Right lobe of liver (tissue), 6 donors: ENCODE results near the gene LYPD4. TPM values are rescaled to one million over a fixed set of nuclear protein-coding genes. Genes with fewer than 3 reads are reported as not detected.
A peak's percentile ranks its signal among the peaks of the same experiment; 100 is the strongest.

Experiments
- ATAC-seq, 4 donors: fragments of 200-7000 bp; cut with Tn5 transposase; one replicate each; pipeline ENCODE4 v1.9.1; 2020; ENCODE audit warnings: mild to moderate bottlenecking in 4 of 4, moderate library complexity in 4 of 4
- DNase-seq, 3 donors: peaks; one replicate each; pipeline ENCODE4 v3.0.0-alpha.2; 2020
- H3K27ac ChIP-seq, 3 donors: fragments of 200-600 bp; one replicate each; pipeline ENCODE4 v1.8.0; 2022
- H3K27me3 ChIP-seq, 2 donors: fragments of 200-600 bp; one replicate each; pipeline ENCODE4 v1.8.0; 2022
- H3K36me3 ChIP-seq, 4 donors: fragments of 200-600 bp; sonication (generic) in 1 of 4; one replicate each; pipeline versions ENCODE4 v1.5.1 to v1.8.0; 2017 to 2022; ENCODE audit warnings: control low read depth in 1 of 4
- H3K4me1 ChIP-seq, 4 donors: fragments of 200-600 bp; sonication (generic) in 1 of 4; one replicate each; pipeline versions ENCODE4 v1.5.1 to v1.8.0; 2017 to 2022; ENCODE audit warnings: control low read depth in 1 of 4
- H3K4me3 ChIP-seq, 3 donors: fragments of 200-600 bp; one replicate each; pipeline ENCODE4 v1.8.0; 2022
- H3K9me3 ChIP-seq, 4 donors: fragments of 200-600 bp; sonication (generic) in 1 of 4; one replicate each; pipeline versions ENCODE4 v1.5.1 to v1.8.0; 2017 to 2022; ENCODE audit warnings: control low read depth in 1 of 4
- CTCF ChIP-seq, 4 donors: fragments of 200-600 bp in 3 of 4; fragments of 450-650 bp in 1 of 4; IDR thresholded peaks; one replicate each; pipeline versions ENCODE4 v1.5.1 to v1.8.0; 2016 to 2022; ENCODE audit warnings: antibody characterized with exemption in 4 of 4, mild to moderate bottlenecking in 2 of 4
- POLR2A ChIP-seq: fragments of 450-650 bp; IDR thresholded peaks from one replicate; pipeline ENCODE4 v1.6.1; 2017; ENCODE audit warnings: antibody characterized with exemption, mild to moderate bottlenecking
- WGBS: methylation state at CpG from one replicate; pipeline ENCODE4 v1.1.6; 2018; ENCODE audit warnings: low coverage, low lambda C conversion rate; ENCODE audit not compliant: insufficient coverage; ENCODE audit errors: missing lambda C conversion rate; 5-methylcytosine and 5-hydroxymethylcytosine counted together
- intact Hi-C, 2 donors: fragments of 100-400 bp; cut with DNase I; formaldehyde crosslinking; loops; one replicate each; pipeline versions ENCODE4 v1.11.2 to v1.14.1; 2022
- total RNA-seq, 6 experiments: library from RNA; depleted of rRNA in 2 of 6; stranded (reverse); fragments of >200 nt in 2 of 6; fragmentation: NEBNext Ultra II Directional in 3 of 6; extraction: Animal tissue kit (Norgen Biotek cat#: 25700) in 3 of 6; gene quantifications; one replicate each; pipeline versions ENCODE4 v1.1.0 to v1.2.4, GENCODE V29; 2016 to 2023
- donor health status: DM: no; HTN: yes; CAD: no.
- donor health status: DM: no; HTN: no; CAD: no.
- donor health status: DM: no; HTN: no; CAD: no.
- donor health status: DM: no; HTN: yes; CAD: no.
- donor health status: DM: no; HTN: yes; CAD: no.

LYPD4 gene
- total RNA-seq, 6 experiments from 2014 or later = not detected

- peaks cover 0 to 5% (median 2%) of the 10 kb centered on the region in 4 donors for H3K4me1 ChIP-seq
- H3K27ac ChIP-seq = no peak overlapping the region
- H3K4me3 ChIP-seq = no peak overlapping the region
- H3K9me3 ChIP-seq = no peaks in the 10 kb centered on the region
- no peak for DNase-seq
- H3K27me3 ChIP-seq = no peaks in the 10 kb centered on the region
- TF ChIP-seq POLR2A (no peak), CTCF (IDR thresholded peaks at IDR 0.05) (no peak)
- ATAC-seq = no peak
- intact Hi-C loops = no loop called here
- H3K36me3 ChIP-seq = peaks cover 0 to 10% (median 6%) of the 10 kb centered on the region in 4 donors
- WGBS = 95% methylated on average over 2 of the region's 8 CpGs
Observed at GRCh38 chr19:41889896-41890295, 45.4 kb upstream of the LYPD4 start.

- peaks cover 0 to 6% (median 4%) of the 10 kb centered on the region in 4 donors for H3K36me3 ChIP-seq
- WGBS = 94% methylated on average over 3 of the region's 12 CpGs
- peaks cover 0 to 8% (median 2%) of the 10 kb centered on the region in 4 donors for H3K4me1 ChIP-seq
- ATAC-seq (no peak), DNase-seq (no peak)
- H3K27ac ChIP-seq = no peak overlapping the region
- intact Hi-C loops = no loop called here
- no peaks in the 10 kb centered on the region for H3K9me3 ChIP-seq
- TF ChIP-seq CTCF (IDR thresholded peaks at IDR 0.05) (no peak), POLR2A (no peak)
- H3K27me3 ChIP-seq = no peaks in the 10 kb centered on the region
- no peak overlapping the region for H3K4me3 ChIP-seq
Observed at GRCh38 chr19:41888926-41889325, 44.4 kb upstream of the LYPD4 start.

- intact Hi-C loops = no loop called here
- WGBS = 65% methylated on average over 4 of the region's 17 CpGs
- H3K9me3 ChIP-seq = no peaks in the 10 kb centered on the region
- H3K4me1 ChIP-seq = peaks cover 0 to 8% (median 2%) of the 10 kb centered on the region in 4 donors
- ATAC-seq (no peak), DNase-seq (peak in 1 of 3 donors; percentile 64)
- no peak overlapping the region for H3K27ac ChIP-seq
- TF ChIP-seq POLR2A = no peak
- TF ChIP-seq CTCF (IDR thresholded peaks at IDR 0.05) = no peak
- peaks cover 0 to 6% (median 4%) of the 10 kb centered on the region in 4 donors for H3K36me3 ChIP-seq
- H3K27me3 ChIP-seq = no peaks in the 10 kb centered on the region
- H3K4me3 ChIP-seq = no peak overlapping the region
Observed at GRCh38 chr19:41887711-41888382, 43.4 kb upstream of the LYPD4 start.

- no peak overlapping the region for H3K4me3 ChIP-seq
- H3K36me3 ChIP-seq = peaks cover 0 to 6% (median 2%) of the 10 kb centered on the region in 4 donors
- WGBS = 61% methylated on average over 11 of the region's 13 CpGs
- intact Hi-C loops = no loop called here
- no peaks in the 10 kb centered on the region for H3K9me3 ChIP-seq
- no peak for ATAC-seq
- no peak for DNase-seq
- no peak for TF ChIP-seq CTCF (IDR thresholded peaks at IDR 0.05)
- no peak for TF ChIP-seq POLR2A
- peaks cover 0 to 8% (median 2%) of the 10 kb centered on the region in 4 donors for H3K4me1 ChIP-seq
- H3K27ac ChIP-seq = no peak overlapping the region
- H3K27me3 ChIP-seq = no peaks in the 10 kb centered on the region
Observed at GRCh38 chr19:41886761-41887710, 42.6 kb upstream of the LYPD4 start.
